Mesothelial cell of epicardium (in vitro differentiated cells): Measurements from ENCODE around the gene GPATCH1. TPM values are rescaled to one million over a fixed set of nuclear protein-coding genes. Genes with fewer than 3 reads are reported as not detected.

Experiments
- DNase-seq, 2 experiments: peaks; one replicate each; pipeline ENCODE4 v3.0.0; 2021; ENCODE audit warnings: low spot score in 2 of 2; ENCODE audit not compliant: unreplicated experiment in 2 of 2
- H3K27ac Mint-ChIP-seq: 2 replicates; pipeline ENCODE4 v1.8.0; 2021; ENCODE audit warnings: mixed read lengths
- H3K27me3 Mint-ChIP-seq: 2 replicates; pipeline ENCODE4 v1.8.0; 2021; ENCODE audit warnings: low read depth, mixed read lengths
- H3K36me3 Mint-ChIP-seq: 2 replicates; pipeline ENCODE4 v1.8.0; 2021; ENCODE audit warnings: mixed read lengths
- H3K4me1 Mint-ChIP-seq: 2 replicates; pipeline ENCODE4 v1.8.0; 2021; ENCODE audit warnings: mixed read lengths
- H3K4me3 Mint-ChIP-seq: 2 replicates; pipeline ENCODE4 v1.8.0; 2021; ENCODE audit warnings: mild to moderate bottlenecking, moderate library complexity, mixed read lengths
- H3K9me3 Mint-ChIP-seq: 2 replicates; pipeline ENCODE4 v1.8.0; 2021; ENCODE audit warnings: mixed read lengths
- total RNA-seq: library from RNA; stranded (reverse); gene quantifications from 3 replicates; pipeline ENCODE4 v1.2.1, GENCODE V29; 2021
- TF ChIP-seq, protein P1 (sequence below): fragments of 200-600 bp; sonication (generic); IDR thresholded peaks from one replicate; pipeline ENCODE4 v1.5.0; 2021; ENCODE audit warnings: antibody characterized with exemption; ENCODE audit not compliant: unreplicated experiment

The GPATCH1 gene
- total RNA-seq, 1 donor from 2014 or later = 13.5 TPM

DNA sequence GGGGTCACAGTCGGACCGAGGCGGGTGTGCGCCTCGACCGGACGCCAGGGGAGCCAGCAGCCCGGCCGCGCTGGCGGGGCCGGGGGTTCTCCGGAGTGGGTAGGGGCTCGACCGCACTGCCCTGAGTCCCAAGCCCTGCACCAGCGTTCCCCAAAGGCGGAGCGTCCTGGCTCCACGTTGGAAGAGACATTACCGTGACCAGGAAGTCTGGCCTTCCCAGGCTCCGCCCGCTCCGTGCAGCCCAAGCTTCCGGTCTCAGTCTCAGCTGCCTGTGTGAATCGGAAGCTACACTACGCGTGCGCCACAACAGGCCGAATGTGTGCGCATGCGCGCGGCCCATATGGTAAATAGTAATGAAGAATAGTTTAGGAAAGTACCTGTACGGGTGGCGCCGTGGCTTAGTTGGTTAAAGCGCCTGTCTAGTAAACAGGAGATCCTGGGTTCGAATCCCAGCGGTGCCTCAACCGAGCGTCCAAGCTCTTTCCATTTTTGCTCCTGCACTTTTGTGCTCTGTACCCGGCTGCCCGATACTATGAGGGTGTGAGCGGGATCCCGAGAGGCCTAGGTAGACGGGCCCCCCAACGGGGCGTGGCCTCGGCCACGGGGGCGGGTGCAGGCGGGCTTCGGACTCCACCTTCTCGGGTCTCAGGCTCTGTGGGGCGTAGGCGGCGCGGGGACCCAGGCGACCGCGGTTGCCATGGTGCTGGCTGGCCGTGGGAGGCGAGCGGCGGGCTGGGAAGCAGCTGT, 95.9 kb downstream of the GPATCH1 start:
- peaks cover 26% of the 10 kb centered on the region for H3K4me1 Mint-ChIP-seq
- peaks cover 2% of the 10 kb centered on the region for H3K36me3 Mint-ChIP-seq
- TF ChIP-seq, protein P1, sequence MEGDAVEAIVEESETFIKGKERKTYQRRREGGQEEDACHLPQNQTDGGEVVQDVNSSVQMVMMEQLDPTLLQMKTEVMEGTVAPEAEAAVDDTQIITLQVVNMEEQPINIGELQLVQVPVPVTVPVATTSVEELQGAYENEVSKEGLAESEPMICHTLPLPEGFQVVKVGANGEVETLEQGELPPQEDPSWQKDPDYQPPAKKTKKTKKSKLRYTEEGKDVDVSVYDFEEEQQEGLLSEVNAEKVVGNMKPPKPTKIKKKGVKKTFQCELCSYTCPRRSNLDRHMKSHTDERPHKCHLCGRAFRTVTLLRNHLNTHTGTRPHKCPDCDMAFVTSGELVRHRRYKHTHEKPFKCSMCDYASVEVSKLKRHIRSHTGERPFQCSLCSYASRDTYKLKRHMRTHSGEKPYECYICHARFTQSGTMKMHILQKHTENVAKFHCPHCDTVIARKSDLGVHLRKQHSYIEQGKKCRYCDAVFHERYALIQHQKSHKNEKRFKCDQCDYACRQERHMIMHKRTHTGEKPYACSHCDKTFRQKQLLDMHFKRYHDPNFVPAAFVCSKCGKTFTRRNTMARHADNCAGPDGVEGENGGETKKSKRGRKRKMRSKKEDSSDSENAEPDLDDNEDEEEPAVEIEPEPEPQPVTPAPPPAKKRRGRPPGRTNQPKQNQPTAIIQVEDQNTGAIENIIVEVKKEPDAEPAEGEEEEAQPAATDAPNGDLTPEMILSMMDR = no peak
- H3K9me3 Mint-ChIP-seq = no peaks in the 10 kb centered on the region
- H3K4me3 Mint-ChIP-seq = peak overlapping the region; percentile 96
- peaks cover 3% of the 10 kb centered on the region for H3K27me3 Mint-ChIP-seq
- H3K27ac Mint-ChIP-seq = peak overlapping the region; percentile 95
- peak; percentile 92 to 100 for DNase-seq

DNA sequence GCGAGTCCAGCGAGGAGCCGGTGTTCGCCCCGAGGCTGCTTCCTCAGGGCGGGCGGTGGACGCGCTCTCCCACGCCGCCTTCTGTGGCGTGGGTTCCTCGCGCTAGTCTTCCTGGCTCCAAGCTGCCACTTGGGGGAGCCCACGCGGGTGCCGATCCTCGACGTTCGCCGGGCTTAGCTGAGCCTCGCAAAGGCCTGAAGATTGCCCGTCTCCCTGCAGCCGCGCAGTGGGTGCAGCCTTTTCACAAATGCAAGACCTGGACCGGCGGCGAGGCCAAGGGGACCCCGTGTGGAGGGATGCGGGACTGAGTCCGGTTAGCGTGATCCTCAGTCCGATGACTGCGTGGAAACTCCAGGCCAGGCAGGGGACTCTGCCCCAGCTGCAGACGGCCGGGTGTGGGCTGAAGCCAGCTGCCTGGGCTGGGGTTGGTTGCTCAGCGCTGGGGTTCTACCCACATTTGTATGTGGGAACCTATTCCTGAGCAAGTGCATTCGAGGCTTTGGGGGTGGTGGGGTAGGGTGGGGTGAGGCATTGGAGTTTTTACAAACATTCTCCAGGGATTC, 96.5 kb downstream of the GPATCH1 start:
- peak in 1 of 2 experiments; percentile 79 for DNase-seq
- Mint-ChIP-seq H3K9me3 (no peaks in the 10 kb centered on the region), H3K4me3 (peak overlapping the region; percentile 96), H3K4me1 (peaks cover 25% of the 10 kb centered on the region), H3K27me3 (peaks cover 3% of the 10 kb centered on the region), H3K36me3 (peaks cover under 1% of the 10 kb centered on the region), H3K27ac (peak overlapping the region; percentile 95)
- TF ChIP-seq, protein P1 = peak; percentile 49

Other genes with a start within 250 kb of the GPATCH1 start
- gene SLC7A9, start 211.4 kb upstream of the GPATCH1 start, total RNA-seq = 0.51 to 1.2 TPM (median 0.65 TPM) in 3 replicates
- 29.0 to 35.2 TPM (median 30.2 TPM) in 3 replicates for gene CEP89, start 109.2 kb upstream of the GPATCH1 start, total RNA-seq
- gene FAAP24, start 108.9 kb upstream of the GPATCH1 start, total RNA-seq = 4.3 to 6.0 TPM (median 5.2 TPM) in 3 replicates
- gene RHPN2, start 16.3 kb upstream of the GPATCH1 start, total RNA-seq = 22.2 to 25.9 TPM (median 23.3 TPM) in 3 replicates
- gene WDR88, start 50.9 kb downstream of the GPATCH1 start, total RNA-seq = not detected in 3 replicates
- 28.3 to 34.1 TPM (median 29.5 TPM) in 3 replicates for gene LRP3, start 113.1 kb downstream of the GPATCH1 start, total RNA-seq
- 0.91 to 1.1 TPM (median 0.92 TPM) in 3 replicates for gene SLC7A10, start 144.7 kb downstream of the GPATCH1 start, total RNA-seq
- gene CEBPA, start 221.4 kb downstream of the GPATCH1 start, total RNA-seq = 8.5 to 10.1 TPM (median 9.4 TPM) in 3 replicates